NCI-H128 (cell line): ENCODE data around the gene CRB1.

Experiments
- DNase-seq: peaks from one replicate; lab custom pipeline; 2025; ENCODE audit not compliant: unreplicated experiment; lab: John Stamatoyannopoulos, UW

Gene CRB1

GRCh38 chr1:197303463-197303862 lies 35.4 kb downstream of the CRB1 start:
- no peak for DNase-seq

GRCh38 chr1:197304638-197305200 lies 36.7 kb downstream of the CRB1 start:
- no peak for DNase-seq

- no peak for DNase-seq
These were observed 37.9 kb downstream of the CRB1 start for GRCh38 chr1:197305925-197306324.

- no peak for DNase-seq
These were observed 38.5 kb downstream of the CRB1 start for GRCh38 chr1:197306381-197307062.

DNA sequence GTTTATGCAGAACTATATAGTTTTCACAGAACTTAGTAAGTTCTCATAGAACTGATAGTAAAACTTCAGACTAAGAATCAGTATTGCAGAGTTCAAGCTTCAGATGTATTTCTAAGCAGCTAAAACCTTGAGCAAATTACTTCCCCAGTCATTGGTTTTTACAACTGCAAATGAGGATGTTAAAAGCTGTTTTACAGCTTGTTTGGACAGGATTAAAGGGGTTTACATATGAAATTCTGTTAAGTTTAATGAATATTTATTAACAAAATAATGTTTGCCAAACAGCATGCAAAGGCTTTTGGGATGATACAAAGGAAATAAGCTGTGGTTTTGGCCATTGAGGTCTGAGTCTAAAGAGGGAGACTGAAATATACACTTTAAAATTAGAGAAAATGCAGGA lies 39.1 kb downstream of the CRB1 start:
- DNase-seq = no peak

GRCh38 chr1:197307551-197307950 lies 39.5 kb downstream of the CRB1 start:
- DNase-seq = no peak

GRCh38 chr1:197311081-197311480 lies 43.0 kb downstream of the CRB1 start:
- DNase-seq = no peak

DNA sequence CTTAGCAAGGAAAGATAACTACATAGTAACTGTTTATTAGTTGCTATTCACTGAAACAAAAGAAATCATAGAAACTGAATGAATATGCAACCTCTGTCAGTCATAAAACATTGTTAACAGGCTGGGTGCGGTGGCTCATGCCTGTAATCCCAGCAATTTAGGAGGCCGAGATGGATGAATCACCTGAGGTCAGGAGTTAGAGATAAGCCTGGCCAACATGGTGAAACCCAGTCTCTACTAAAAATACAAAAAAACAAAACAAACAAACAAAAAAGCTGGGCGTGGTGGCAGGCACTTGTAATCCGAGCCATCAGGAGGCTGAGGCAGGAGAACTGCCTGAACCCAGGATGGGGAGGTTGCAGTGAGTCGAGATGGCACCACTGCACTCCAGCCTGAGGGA lies 44.1 kb downstream of the CRB1 start:
- no peak for DNase-seq

- DNase-seq = no peak
These were observed 45.7 kb downstream of the CRB1 start for GRCh38 chr1:197313713-197314112.

GRCh38 chr1:197314682-197315081 lies 46.6 kb downstream of the CRB1 start:
- DNase-seq = no peak

GRCh38 chr1:197319631-197320030 lies 51.6 kb downstream of the CRB1 start:
- DNase-seq = no peak

DNA sequence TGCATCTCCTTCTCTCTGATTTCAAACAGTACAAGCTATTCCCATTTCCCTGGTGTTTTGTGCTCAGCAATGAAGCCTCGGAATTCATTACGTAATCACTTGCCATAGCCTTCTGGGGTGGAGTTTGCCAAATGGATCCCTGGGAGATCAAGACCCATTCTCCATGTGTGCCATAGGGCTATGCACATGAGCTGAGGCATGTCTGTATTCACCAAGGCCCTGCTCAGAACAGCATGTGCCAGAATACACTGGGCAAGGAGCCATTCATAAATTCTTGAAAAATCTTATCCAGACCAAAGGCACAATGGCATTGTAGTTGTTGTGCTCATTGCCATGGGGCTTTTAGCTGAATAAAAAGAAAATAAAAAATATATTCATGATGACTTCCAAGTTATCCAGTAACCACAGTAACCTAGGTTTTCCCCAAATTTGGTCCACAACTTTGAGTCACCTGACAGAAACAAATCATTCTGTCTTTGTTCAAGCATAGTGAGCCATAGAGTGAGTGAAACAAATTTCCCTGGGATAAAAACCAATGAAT lies 53.0 kb downstream of the CRB1 start:
- no peak for DNase-seq

DNA sequence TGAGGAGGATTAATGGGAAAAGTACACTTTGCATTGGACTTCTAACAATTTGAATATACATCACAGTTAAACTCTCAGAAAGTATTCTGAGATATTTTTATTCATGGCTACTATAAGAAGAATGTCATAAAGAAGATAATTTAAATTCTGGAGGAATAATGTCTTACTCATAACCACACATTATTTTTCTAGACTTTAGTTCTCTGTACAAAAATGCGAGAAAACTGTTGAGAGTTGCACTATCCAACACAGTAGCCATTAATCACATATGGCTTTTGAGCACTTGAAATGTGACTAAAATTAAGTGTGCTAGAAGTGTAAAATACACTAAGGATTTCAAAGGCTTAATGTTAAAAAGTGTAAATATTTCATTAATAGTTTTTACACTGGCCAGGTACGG lies 53.8 kb downstream of the CRB1 start:
- DNase-seq = no peak

DNA sequence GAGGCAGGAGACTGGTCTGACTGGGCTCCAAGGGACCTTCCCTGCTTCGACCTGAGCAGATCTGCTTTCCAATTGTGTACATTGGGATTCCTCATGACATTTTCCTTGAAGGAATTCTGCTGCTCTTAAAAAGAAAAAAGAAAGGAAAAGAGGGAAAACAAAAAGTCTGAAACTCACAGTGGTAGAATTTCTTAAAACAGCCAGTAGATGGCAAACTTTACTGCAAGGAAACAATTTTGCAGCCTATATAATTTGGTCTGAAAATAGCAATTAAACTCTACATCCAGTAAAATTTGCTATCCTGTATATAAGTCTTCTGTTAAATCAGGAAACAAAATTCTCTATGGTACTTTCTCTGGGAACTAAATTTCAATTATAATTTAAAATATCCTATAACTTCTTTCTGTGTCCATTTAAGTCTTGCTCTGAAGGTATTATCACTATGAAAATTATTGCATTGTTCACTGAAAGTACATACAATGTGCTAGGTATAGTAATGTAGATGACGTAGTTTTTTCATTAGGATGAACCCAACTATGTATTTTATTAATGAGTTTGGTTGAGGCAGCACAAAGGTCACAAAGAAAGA lies 59.8 kb downstream of the CRB1 start:
- DNase-seq = no peak

- DNase-seq = no peak
These were observed 62.2 kb downstream of the CRB1 start for GRCh38 chr1:197330213-197330612.

GRCh38 chr1:197331565-197331964 lies 63.5 kb downstream of the CRB1 start:
- no peak for DNase-seq

GRCh38 chr1:197333041-197333440 lies 65.0 kb downstream of the CRB1 start:
- DNase-seq = no peak

GRCh38 chr1:197336571-197336970 lies 68.5 kb downstream of the CRB1 start:
- DNase-seq = no peak

DNA sequence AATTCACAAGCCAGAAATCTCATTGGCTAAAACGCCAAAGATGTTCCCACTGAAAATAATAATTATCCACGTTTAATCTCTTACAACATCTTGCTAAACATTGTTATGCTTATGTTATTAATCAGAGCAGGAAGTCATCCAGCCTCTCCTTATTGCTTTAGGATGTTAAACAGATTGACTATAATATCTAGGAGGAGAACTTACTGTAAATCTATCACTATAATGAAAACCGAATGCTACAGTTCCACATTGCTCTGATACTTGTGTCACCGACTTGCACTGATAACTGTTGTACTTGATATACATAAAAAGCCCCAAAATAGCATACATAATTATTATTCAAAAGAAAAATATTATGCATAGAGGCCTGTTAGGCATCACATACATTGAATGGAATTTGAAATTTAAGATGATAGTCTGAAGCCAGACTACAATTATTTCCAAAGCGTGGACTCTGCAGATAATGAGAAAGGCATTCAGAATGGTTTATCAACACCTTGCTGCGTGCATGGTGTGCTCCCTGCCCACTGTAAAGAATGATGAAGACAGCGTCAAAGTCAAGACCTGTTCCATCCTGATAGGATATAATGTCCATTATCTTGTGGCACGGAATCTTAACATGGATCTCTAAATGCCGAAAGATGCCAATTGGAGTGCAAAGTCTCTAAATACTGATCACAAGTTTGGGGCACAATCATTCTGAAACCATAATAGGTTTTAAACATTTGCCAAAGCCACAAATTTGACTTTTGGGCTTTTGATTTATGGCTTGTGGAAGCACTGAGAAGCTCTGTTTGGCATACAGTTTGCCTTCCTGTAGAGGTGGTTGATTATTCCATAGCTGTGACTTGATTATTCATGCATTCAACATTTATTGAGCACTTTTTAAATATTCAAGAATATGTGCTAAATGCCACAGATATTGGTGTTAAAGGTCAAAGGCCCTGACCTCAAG lies 71.3 kb downstream of the CRB1 start:
- no peak for DNase-seq

GRCh38 chr1:197341626-197342025 lies 73.6 kb downstream of the CRB1 start:
- DNase-seq = no peak

- no peak for DNase-seq
These were observed 74.1 kb downstream of the CRB1 start for GRCh38 chr1:197342044-197342565.
